ENCODE data around the gene IPCEF1. TPM values are rescaled to one million over a fixed set of nuclear protein-coding genes. Genes with fewer than 3 reads are reported as not detected.

Gene IPCEF1
- total RNA-seq, 4 donors from 2014 or later, result 34.4 to 86.4 (median 73.6) TPM

DNA sequence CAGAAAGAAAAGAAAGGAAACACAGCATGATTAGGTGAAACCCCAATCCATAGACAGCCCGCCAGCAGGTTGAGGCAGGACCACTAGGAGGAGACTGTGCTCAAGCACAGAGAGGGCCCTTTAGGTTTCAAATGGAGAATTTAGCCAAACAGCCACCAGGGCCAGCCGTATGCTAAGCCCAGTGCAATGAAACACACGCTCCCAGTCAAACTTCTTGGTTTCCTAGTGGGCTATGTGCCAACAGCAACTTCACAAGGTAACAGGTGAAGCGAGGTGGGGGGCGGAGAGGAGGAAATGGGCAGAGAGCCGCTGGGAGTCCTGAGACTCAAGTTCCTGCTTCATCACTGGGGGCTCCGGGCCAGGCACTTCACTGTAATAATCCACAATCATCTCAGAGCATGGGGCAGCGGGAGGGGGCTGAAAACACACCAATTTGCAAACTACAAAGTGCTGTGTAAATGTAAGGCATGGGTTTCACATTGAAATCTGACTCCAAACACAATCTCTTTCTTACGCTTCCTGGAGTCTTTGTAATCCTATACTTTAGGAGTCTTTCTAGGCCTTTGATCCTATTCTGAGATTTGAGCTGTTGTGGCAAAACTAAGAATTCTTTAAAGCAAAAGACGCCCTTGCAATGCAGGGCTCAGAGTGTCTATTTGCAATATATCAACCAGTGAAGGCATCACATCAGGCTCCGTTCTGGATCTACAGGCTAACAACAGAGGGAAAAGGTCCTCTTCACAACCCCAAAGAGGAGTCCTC is 200.3 kb downstream of the IPCEF1 start:
- intact Hi-C loops (cut with DNase I), result loop anchor here (5.0 to 10.0 kb wide), 3 partner anchors 121 to 308 kb away; no protein-coding TSS in a partner anchor
- 47 to 51% methylated on average over 11 of the region's 11 CpGs for WGBS, 2 donors
- TF ChIP-seq POLR2A (IDR thresholded peaks at IDR 0.05), result peak in 1 of 2 donors; percentile 20
- TF ChIP-seq, protein P1, sequence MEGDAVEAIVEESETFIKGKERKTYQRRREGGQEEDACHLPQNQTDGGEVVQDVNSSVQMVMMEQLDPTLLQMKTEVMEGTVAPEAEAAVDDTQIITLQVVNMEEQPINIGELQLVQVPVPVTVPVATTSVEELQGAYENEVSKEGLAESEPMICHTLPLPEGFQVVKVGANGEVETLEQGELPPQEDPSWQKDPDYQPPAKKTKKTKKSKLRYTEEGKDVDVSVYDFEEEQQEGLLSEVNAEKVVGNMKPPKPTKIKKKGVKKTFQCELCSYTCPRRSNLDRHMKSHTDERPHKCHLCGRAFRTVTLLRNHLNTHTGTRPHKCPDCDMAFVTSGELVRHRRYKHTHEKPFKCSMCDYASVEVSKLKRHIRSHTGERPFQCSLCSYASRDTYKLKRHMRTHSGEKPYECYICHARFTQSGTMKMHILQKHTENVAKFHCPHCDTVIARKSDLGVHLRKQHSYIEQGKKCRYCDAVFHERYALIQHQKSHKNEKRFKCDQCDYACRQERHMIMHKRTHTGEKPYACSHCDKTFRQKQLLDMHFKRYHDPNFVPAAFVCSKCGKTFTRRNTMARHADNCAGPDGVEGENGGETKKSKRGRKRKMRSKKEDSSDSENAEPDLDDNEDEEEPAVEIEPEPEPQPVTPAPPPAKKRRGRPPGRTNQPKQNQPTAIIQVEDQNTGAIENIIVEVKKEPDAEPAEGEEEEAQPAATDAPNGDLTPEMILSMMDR (IDR thresholded peaks at IDR 0.05), result peak; percentile 50 to 97 (median 79)
- peak; percentile 92 for DNase-seq
- H3K9me3 ChIP-seq, result no peaks in the 10 kb centered on the region
- peaks cover 20 to 29% of the 10 kb centered on the region in 2 donors for H3K4me1 ChIP-seq
- peaks cover 0 to 3% of the 10 kb centered on the region in 2 donors for H3K36me3 ChIP-seq
- H3K27me3 ChIP-seq, result no peaks in the 10 kb centered on the region
- H3K4me3 ChIP-seq (replicated peaks in 1 of 3), result no peak overlapping the region
- H3K27ac ChIP-seq, result peak overlapping the region; percentile 59 to 81 (median 64)

DNA sequence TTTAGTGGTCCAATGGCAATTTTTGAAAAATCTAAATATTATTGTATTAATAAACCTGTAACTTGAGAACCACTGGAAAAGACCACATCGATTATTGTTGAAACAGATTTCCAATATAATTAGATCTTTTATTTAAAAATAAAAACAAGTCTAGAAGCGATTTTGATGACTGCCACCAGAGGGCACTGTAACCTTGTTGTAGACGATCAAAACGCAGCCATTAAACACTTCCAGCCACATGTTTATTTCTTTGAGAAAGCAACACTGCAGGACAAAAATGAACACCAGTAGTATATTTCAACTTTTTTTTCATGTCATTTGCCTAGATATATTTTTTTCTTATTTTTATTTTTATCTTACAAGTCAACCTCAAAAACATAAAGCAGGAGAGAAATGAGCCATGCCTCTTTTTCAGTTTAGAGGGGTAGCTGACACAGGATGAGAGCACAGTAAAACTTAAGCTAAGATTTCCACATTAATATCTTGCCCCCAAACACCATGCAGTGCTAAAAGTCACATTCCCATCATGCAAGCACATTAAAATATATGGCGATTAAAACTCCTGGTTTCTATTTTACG is 202.1 kb downstream of the IPCEF1 start:
- TF ChIP-seq, protein P1 (IDR thresholded peaks at IDR 0.05), result peak; percentile 58 to 87 (median 76)
- no peak for TF ChIP-seq POLR2A (IDR thresholded peaks at IDR 0.05)
- H3K27ac ChIP-seq, result no peak overlapping the region
- H3K36me3 ChIP-seq, result peaks cover 0 to 3% of the 10 kb centered on the region in 2 donors
- DNase-seq, result peak; percentile 67 to 75
- no peak overlapping the region for H3K4me3 ChIP-seq (replicated peaks in 1 of 3)
- WGBS, 2 donors, result 32 to 34% methylated on average over 6 of the region's 6 CpGs
- intact Hi-C loops (cut with DNase I), result loop anchor here (10.0 kb wide), 2 partner anchors 220 to 310 kb away; no protein-coding TSS in a partner anchor
- no peaks in the 10 kb centered on the region for H3K27me3 ChIP-seq
- H3K9me3 ChIP-seq, result no peaks in the 10 kb centered on the region
- H3K4me1 ChIP-seq, result peaks cover 20 to 29% of the 10 kb centered on the region in 2 donors

DNA sequence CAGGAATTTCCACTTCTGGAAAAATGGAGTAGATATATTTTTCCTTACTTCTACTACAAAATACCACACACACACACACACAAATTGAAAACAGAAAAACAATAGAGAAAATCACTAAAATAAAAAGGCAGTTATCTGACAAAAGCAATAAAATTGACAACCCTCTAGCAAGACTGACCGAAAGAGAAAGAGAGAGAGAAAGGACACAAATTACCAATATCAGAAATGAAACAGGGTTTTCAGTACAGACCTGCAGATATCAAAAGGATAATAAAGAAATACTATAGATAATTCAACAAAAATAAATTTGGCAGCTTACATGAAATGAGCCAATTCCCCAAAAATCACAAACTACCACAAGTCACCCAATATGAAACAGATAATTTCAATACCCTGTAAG is 212.8 kb downstream of the IPCEF1 start:
- no peak for TF ChIP-seq POLR2A (IDR thresholded peaks at IDR 0.05)
- TF ChIP-seq, protein P1 (IDR thresholded peaks at IDR 0.05), result no peak

DNA sequence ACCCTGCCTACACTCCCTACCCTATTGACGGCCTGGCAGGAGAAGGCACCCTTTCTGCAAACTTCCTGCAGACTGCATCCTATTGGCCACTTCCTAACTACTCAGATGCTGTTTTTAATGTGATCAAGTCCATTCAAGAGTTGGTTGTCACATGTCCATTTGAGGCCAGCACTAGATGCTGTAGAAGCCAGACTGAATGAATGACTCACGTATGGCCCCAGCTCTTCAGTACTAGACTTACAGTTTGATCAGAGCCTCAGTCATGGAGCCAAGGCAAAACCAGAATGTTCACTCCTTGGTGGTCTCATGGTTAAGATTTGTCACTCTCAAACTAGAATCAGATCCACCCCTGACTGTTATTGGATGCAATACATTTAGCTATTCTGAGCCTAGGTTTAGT is 215.9 kb downstream of the IPCEF1 start:
- Histone ChIP-seq H3K4me3 (replicated peaks in 1 of 3) (no peak overlapping the region), H3K4me1 (no peaks in the 10 kb centered on the region), H3K27me3 (no peaks in the 10 kb centered on the region), H3K27ac (no peak overlapping the region), H3K36me3 (no peaks in the 10 kb centered on the region), H3K9me3 (no peaks in the 10 kb centered on the region)
- DNase-seq, result no peak
- no peak for TF ChIP-seq POLR2A (IDR thresholded peaks at IDR 0.05)
- TF ChIP-seq, protein P1 (IDR thresholded peaks at IDR 0.05), result no peak
- intact Hi-C loops (cut with DNase I), result no loop called here
- 77% methylated on average over 2 of the region's 2 CpGs for WGBS, 2 donors

More for the DNA sequence above, 212.8 kb downstream of the IPCEF1 start:
- intact Hi-C loops (cut with DNase I), result no loop called here
- 92 to 93% methylated on average over 1 of the region's 1 CpG for WGBS, 2 donors
- no peak for DNase-seq
- Histone ChIP-seq H3K9me3 (no peaks in the 10 kb centered on the region), H3K27me3 (no peaks in the 10 kb centered on the region), H3K4me3 (replicated peaks in 1 of 3) (no peak overlapping the region), H3K36me3 (no peaks in the 10 kb centered on the region), H3K4me1 (no peaks in the 10 kb centered on the region), H3K27ac (no peak overlapping the region)

DNA sequence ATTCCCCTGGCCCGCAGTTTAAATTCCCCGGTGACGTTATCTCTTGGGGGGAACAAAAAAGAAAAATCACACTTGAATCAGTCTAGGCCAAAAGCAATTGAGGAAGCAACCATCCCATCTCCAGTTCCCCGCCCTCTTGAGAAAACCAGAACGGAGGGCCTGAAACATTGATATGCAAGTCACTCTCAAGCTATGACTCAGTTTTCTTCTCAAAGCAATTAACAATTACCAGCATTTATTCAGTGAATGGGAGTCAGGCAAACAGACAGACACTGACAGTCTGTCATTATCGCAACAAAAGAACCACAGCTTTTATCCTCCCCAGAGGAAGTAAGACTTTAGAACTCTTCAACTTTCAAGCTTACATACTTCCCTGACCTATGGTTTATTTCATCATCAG is 216.7 kb downstream of the IPCEF1 start:
- intact Hi-C loops (cut with DNase I), result no loop called here

More for the DNA sequence above, 216.7 kb downstream of the IPCEF1 start:
- Histone ChIP-seq H3K9me3 (no peaks in the 10 kb centered on the region), H3K4me1 (no peaks in the 10 kb centered on the region), H3K36me3 (no peaks in the 10 kb centered on the region), H3K27ac (no peak overlapping the region), H3K4me3 (replicated peaks in 1 of 3) (no peak overlapping the region), H3K27me3 (no peaks in the 10 kb centered on the region)
- 85 to 93% methylated on average over 6 of the region's 6 CpGs for WGBS, 2 donors
- no peak for DNase-seq
- no peak for TF ChIP-seq POLR2A (IDR thresholded peaks at IDR 0.05)
- TF ChIP-seq, protein P1 (IDR thresholded peaks at IDR 0.05), result no peak

Data from thyroid gland (tissue), 4 donors.